Endodermal cell (in vitro differentiated cells): ENCODE measurements around the gene KATNIP. TPM values are rescaled to one million over a fixed set of nuclear protein-coding genes. Genes with fewer than 3 reads are reported as not detected.

Experiments
- DNase-seq: peaks from one replicate; pipeline ENCODE4 v3.0.0-alpha.2; 2017
- H3K27ac ChIP-seq: 2 replicates; pipeline ENCODE4 v1.5.1; 2013; ENCODE audit warnings: mild to moderate bottlenecking, low read depth, low read length, moderate library complexity
- H3K27me3 ChIP-seq: 2 replicates; pipeline ENCODE4 v1.6.1; 2013; ENCODE audit warnings: mild to moderate bottlenecking, low read length, moderate library complexity; ENCODE audit not compliant: insufficient read depth, control insufficient read depth, poor library complexity, severe bottlenecking
- H3K36me3 ChIP-seq: 2 replicates; pipeline ENCODE4 v1.7.0; 2013; ENCODE audit warnings: mild to moderate bottlenecking, low read length, moderate library complexity; ENCODE audit not compliant: control insufficient read depth, insufficient read depth
- H3K4me1 ChIP-seq: one replicate; pipeline ENCODE4 v1.7.0; 2013; ENCODE audit warnings: low read length; ENCODE audit not compliant: control insufficient read depth, insufficient read depth
- H3K4me3 ChIP-seq: 2 replicates; pipeline ENCODE4 v1.5.1; 2013; ENCODE audit warnings: mild to moderate bottlenecking, low read length, moderate library complexity
- H3K9ac ChIP-seq: 2 replicates; pipeline ENCODE4 v1.6.1; 2013; ENCODE audit warnings: mild to moderate bottlenecking, low read length, moderate library complexity; ENCODE audit not compliant: poor library complexity, severe bottlenecking; ENCODE audit errors: extremely low read depth
- H3K9me3 ChIP-seq: 2 replicates; pipeline ENCODE4 v1.6.1; 2013; ENCODE audit warnings: mild to moderate bottlenecking, low read length, moderate library complexity; ENCODE audit not compliant: control insufficient read depth
- H3K27ac Mint-ChIP-seq: 2 replicates; pipeline ENCODE4 v1.8.0; 2020; ENCODE audit warnings: mixed read lengths
- H3K27me3 Mint-ChIP-seq: 2 replicates; pipeline ENCODE4 v1.8.0; 2021; ENCODE audit warnings: mild to moderate bottlenecking, mixed read lengths; ENCODE audit not compliant: insufficient read depth
- H3K36me3 Mint-ChIP-seq: 2 replicates; pipeline ENCODE4 v1.8.0; 2020; ENCODE audit warnings: low read depth, mixed read lengths
- H3K4me1 Mint-ChIP-seq: 2 replicates; pipeline ENCODE4 v1.8.0; 2020; ENCODE audit warnings: mixed read lengths
- H3K4me3 Mint-ChIP-seq: 2 replicates; pipeline ENCODE4 v1.8.0; 2020; ENCODE audit warnings: mild to moderate bottlenecking, moderate library complexity, mixed read lengths
- H3K9me3 Mint-ChIP-seq: 2 replicates; pipeline ENCODE4 v1.8.0; 2020; ENCODE audit warnings: mild to moderate bottlenecking, mixed read lengths
- CTCF ChIP-seq: fragments of 200-600 bp; sonication (generic); conservative IDR thresholded peaks from 2 replicates; pipeline ENCODE4 v1.5.0; 2021; ENCODE audit warnings: antibody characterized with exemption, mild to moderate bottlenecking
- WGBS, 2 experiments: methylation state at CpG; one replicate each; pipeline versions ENCODE4 v1.1.5 to v1.1.7; 2013; ENCODE audit warnings: missing lambda C conversion rate in 2 of 2, mixed read lengths in 1 of 2; ENCODE audit not compliant: insufficient coverage in 1 of 2, insufficient read length in 1 of 2; 5-methylcytosine and 5-hydroxymethylcytosine counted together
- total RNA-seq, 2 donors: library from RNA; stranded (reverse); fragmentation: NEBNext Ultra II Directional in 1 of 2; extraction: Animal tissue kit (Norgen Biotek cat#: 25700) in 1 of 2; gene quantifications; 2 replicates in 1 of 2; 3 replicates in 1 of 2; pipeline ENCODE4 v1.2.1, GENCODE V29; 2021

KATNIP gene
- total RNA-seq, 2 donors from 2014 or later, result 33.6 to 39.1 TPM

GRCh38 chr16:27595475-27595874 lies 45.5 kb downstream of the KATNIP start:
- Mint-ChIP-seq H3K4me3 (no peak overlapping the region), H3K36me3 (peaks cover 21% of the 10 kb centered on the region), H3K27me3 (no peaks in the 10 kb centered on the region), H3K27ac (no peak overlapping the region), H3K4me1 (peaks cover 27% of the 10 kb centered on the region), H3K9me3 (no peaks in the 10 kb centered on the region)
- Histone ChIP-seq H3K9ac (no peak overlapping the region), H3K27me3 (no peaks in the 10 kb centered on the region), H3K36me3 (peaks cover 5% of the 10 kb centered on the region), H3K4me1 (peaks cover 10% of the 10 kb centered on the region), H3K4me3 (no peak overlapping the region), H3K9me3 (no peaks in the 10 kb centered on the region), H3K27ac (no peak overlapping the region)
- DNase-seq, result no peak
- TF ChIP-seq CTCF, result no peak
- 83 to 100% methylated on average over 1 to 4 of the region's 4 CpGs for WGBS, 2 experiments

DNA sequence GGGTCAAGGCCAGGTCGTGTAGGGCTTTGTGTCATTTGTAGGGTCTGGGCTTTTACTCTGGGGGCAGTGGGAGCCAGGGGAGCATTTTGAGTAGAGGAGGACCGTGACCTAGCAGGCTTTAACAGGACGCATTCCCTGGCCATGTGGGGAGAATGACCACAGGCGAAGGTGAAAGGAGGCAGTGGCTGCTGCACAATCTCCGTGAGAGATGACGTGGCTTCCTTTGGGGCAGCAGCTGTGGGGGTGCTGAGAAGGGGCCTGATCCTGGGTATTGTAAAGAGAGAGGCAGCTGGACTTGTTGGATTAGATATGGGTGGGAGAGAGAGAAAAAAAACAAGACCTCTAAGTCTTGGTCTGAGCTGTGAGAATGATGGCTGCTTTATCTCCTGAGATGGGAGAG lies 46.0 kb downstream of the KATNIP start:
- no peak overlapping the region for H3K9ac ChIP-seq
- 83 to 85% methylated on average over 6 of the region's 6 CpGs for WGBS, 2 experiments

DNA sequence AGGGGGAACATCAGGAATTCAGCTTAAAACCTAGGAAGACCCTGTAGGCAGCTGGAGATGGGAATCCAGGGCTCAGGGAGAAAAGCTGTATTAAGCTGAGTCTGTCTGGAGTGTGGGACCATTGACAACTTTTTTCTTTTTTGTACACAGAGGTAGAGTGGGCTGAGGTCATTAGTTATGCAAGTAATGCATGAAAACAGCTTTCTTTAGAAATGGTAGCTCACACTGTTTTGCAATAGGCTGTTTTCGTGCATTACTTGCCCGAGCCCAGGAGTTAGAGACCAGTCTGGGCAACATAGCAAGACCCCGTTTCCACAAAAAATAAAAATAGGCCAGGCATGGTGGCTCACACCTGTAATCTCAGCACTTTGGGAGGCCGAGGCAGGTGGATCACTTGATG lies 46.5 kb downstream of the KATNIP start:
- no peak overlapping the region for H3K4me3 ChIP-seq
- no peak overlapping the region for H3K9ac ChIP-seq
- DNase-seq, result no peak
- WGBS, 2 experiments, result 94 to 95% methylated on average over 4 of the region's 4 CpGs
- H3K27ac Mint-ChIP-seq, result no peak overlapping the region
- H3K4me1 Mint-ChIP-seq, result peaks cover 33% of the 10 kb centered on the region
- H3K9me3 ChIP-seq, result no peaks in the 10 kb centered on the region
- H3K36me3 ChIP-seq, result peaks cover 5% of the 10 kb centered on the region
- no peak overlapping the region for H3K27ac ChIP-seq
- H3K27me3 Mint-ChIP-seq, result no peaks in the 10 kb centered on the region
- H3K9me3 Mint-ChIP-seq, result no peaks in the 10 kb centered on the region
- peaks cover 10% of the 10 kb centered on the region for H3K4me1 ChIP-seq
- TF ChIP-seq CTCF, result no peak
- H3K4me3 Mint-ChIP-seq, result no peak overlapping the region
- peaks cover 17% of the 10 kb centered on the region for H3K36me3 Mint-ChIP-seq
- no peaks in the 10 kb centered on the region for H3K27me3 ChIP-seq

More for the DNA sequence above, 46.0 kb downstream of the KATNIP start:
- Histone ChIP-seq H3K27ac (no peak overlapping the region), H3K4me1 (peaks cover 10% of the 10 kb centered on the region), H3K9me3 (no peaks in the 10 kb centered on the region), H3K36me3 (peaks cover 5% of the 10 kb centered on the region), H3K4me3 (no peak overlapping the region), H3K27me3 (no peaks in the 10 kb centered on the region)
- TF ChIP-seq CTCF, result no peak
- DNase-seq, result no peak
- Mint-ChIP-seq H3K36me3 (peaks cover 17% of the 10 kb centered on the region), H3K4me1 (peaks cover 30% of the 10 kb centered on the region), H3K27me3 (no peaks in the 10 kb centered on the region), H3K4me3 (no peak overlapping the region), H3K27ac (no peak overlapping the region), H3K9me3 (no peaks in the 10 kb centered on the region)
